ENCODE measurements around the gene ANKRD50. TPM values are rescaled to one million over a fixed set of nuclear protein-coding genes. Genes with fewer than 3 reads are reported as not detected.
A peak's percentile ranks its signal among the peaks of the same experiment; 100 is the strongest.

Gene ANKRD50
- total RNA-seq, 6 experiments from 2014 or later, result 17.1 to 23.2 (median 18.2) TPM

DNA sequence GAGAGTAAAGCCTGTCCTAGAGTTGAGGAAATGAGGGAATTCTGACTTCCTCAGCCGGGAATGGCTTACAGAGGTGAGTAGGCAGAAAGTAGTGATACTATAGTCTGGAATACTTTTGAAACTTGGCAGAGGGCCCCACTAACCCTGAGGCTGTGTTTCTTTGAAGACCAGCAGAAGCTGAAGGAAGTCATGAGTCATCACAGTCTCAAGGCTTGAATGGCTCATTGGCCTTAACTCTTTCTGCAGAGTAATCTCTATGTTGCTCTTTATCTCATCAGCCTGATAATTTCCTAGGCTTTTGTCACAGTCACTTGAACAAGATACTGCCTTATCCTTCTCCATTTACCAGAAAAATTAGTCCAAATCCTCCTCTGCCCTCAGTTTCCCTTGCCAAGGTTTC is 80.8 kb downstream of the ANKRD50 start:
- TF ChIP-seq, protein P1, sequence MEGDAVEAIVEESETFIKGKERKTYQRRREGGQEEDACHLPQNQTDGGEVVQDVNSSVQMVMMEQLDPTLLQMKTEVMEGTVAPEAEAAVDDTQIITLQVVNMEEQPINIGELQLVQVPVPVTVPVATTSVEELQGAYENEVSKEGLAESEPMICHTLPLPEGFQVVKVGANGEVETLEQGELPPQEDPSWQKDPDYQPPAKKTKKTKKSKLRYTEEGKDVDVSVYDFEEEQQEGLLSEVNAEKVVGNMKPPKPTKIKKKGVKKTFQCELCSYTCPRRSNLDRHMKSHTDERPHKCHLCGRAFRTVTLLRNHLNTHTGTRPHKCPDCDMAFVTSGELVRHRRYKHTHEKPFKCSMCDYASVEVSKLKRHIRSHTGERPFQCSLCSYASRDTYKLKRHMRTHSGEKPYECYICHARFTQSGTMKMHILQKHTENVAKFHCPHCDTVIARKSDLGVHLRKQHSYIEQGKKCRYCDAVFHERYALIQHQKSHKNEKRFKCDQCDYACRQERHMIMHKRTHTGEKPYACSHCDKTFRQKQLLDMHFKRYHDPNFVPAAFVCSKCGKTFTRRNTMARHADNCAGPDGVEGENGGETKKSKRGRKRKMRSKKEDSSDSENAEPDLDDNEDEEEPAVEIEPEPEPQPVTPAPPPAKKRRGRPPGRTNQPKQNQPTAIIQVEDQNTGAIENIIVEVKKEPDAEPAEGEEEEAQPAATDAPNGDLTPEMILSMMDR (IDR thresholded peaks at IDR 0.05), result no peak
- Mint-ChIP-seq H3K9me3 (no peaks in the 10 kb centered on the region), H3K36me3 (ENCODE audit: low read depth) (no peaks in the 10 kb centered on the region), H3K4me3 (peak overlapping the region; percentile 23; the same call in 1 of the 2 replicates), H3K27me3 (ENCODE audit: insufficient read depth) (no peaks in the 10 kb centered on the region), H3K4me1 (ENCODE audit: low read depth) (peaks cover 46% of the 10 kb centered on the region), H3K27ac (peak overlapping the region; percentile 67)
- DNase-seq, result peak; percentile 98

DNA sequence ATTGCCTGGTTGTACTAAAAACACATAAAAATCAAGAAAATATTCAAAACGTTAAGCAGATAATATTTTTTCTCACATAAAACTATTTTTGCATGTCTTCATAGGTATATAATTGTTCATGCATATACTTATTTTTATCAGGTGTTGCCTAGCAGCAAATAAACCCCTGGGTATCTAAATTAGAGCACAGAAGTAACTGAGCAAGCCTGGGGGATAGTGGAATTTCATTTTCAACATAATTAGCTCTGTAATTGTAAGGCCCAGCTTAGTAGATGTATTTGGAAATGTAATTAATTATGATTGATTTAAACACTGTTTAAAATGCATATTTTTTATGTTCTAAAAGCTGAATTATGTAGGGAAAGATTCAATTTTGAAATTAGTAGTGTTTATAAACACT is 82.9 kb downstream of the ANKRD50 start:
- Mint-ChIP-seq H3K27me3 (ENCODE audit: insufficient read depth) (no peaks in the 10 kb centered on the region), H3K4me1 (ENCODE audit: low read depth) (peaks cover 42% of the 10 kb centered on the region), H3K9me3 (no peaks in the 10 kb centered on the region), H3K27ac (no peak overlapping the region), H3K36me3 (ENCODE audit: low read depth) (no peaks in the 10 kb centered on the region; the same call in 1 of the 2 replicates), H3K4me3 (no peak overlapping the region)
- TF ChIP-seq, protein P1 (IDR thresholded peaks at IDR 0.05), result no peak
- no peak for DNase-seq
